Activated naive CD4-positive, alpha-beta T cell treated with Interleukin-2 at 50 U/mL for 16 hours (primary cell): Measurements from ENCODE around the gene MYH6.
"Not testable (repeated sequence)": the region's sequence is repeated elsewhere in the genome, so short reads cannot be mapped to it uniquely, and the experiment has no call there.

Source experiments
- DNase-seq: peaks from one replicate; pipeline ENCODE4 v3.0.0-alpha.2; 2020

Gene MYH6

GRCh38 chr14:23407516-23408306, at the start of gene MYH6:
Gene MYH6 (minus strand): TSS chr14:23408273. CDS start chr14:23407223, 1,050 bp downstream.
- no peak for DNase-seq

GRCh38 chr14:23456883-23457586, 49.0 kb upstream of the MYH6 start:
- not testable (repeated sequence) for DNase-seq

- DNase-seq: no peak
Observed at GRCh38 chr14:23454445-23454856, 46.4 kb upstream of the MYH6 start.

- DNase-seq: no peak
Observed at GRCh38 chr14:23452237-23452636, 44.2 kb upstream of the MYH6 start.

- DNase-seq: no peak
Observed at GRCh38 chr14:23450379-23450778, 42.3 kb upstream of the MYH6 start.

- no peak for DNase-seq
Observed at GRCh38 chr14:23449314-23449713, 41.2 kb upstream of the MYH6 start.

GRCh38 chr14:23447361-23448350, 39.6 kb upstream of the MYH6 start:
- DNase-seq: no peak

GRCh38 chr14:23446291-23446851, 38.3 kb upstream of the MYH6 start:
- DNase-seq: no peak

GRCh38 chr14:23445773-23446172, 37.7 kb upstream of the MYH6 start:
- DNase-seq: no peak

GRCh38 chr14:23444314-23444713, 36.2 kb upstream of the MYH6 start:
- DNase-seq: no peak

GRCh38 chr14:23443881-23444280, 35.8 kb upstream of the MYH6 start:
- DNase-seq: no peak

GRCh38 chr14:23443411-23443812, 35.3 kb upstream of the MYH6 start:
- DNase-seq: no peak

- DNase-seq: no peak
Observed at GRCh38 chr14:23442721-23443356, 34.8 kb upstream of the MYH6 start.

GRCh38 chr14:23441076-23441475, 33.0 kb upstream of the MYH6 start:
- no peak for DNase-seq

- DNase-seq: no peak
Observed at GRCh38 chr14:23439107-23439835, 31.2 kb upstream of the MYH6 start.

- no peak for DNase-seq
Observed at GRCh38 chr14:23438101-23438971, 30.3 kb upstream of the MYH6 start.

GRCh38 chr14:23437133-23438100, 29.3 kb upstream of the MYH6 start:
- no peak for DNase-seq

GRCh38 chr14:23436327-23437132, 28.5 kb upstream of the MYH6 start:
- no peak for DNase-seq
